ENCODE measurements around the gene ETV6.

The ETV6 gene

DNA sequence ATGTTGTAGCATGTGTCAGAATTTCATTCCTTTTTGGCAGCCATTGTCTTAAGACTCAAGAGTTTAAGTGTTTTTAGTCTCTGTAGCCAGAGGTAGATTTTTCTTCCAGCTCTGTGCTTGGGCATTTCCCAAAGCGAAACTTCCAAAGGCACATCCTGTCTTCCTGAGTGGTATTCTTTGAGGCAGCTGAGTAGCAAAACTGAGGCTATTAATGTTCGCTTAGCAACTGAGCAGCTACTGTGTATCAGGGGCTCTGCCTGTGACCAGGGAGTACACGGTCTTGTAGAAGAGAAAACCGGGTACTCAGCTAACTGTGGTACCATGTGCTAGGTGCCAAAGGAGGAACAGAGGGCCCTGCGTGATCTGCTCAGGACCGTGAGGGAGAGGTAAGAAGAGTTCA, 52.0 kb downstream of the ETV6 start:
- TF ChIP-seq CTCF (IDR thresholded peaks at IDR 0.05; ENCODE audit: low read depth, low read length): no peak
- DNase-seq (ENCODE audit: low read depth, low spot score): no peak
- H3K4me3 ChIP-seq (ENCODE audit: low read depth, low read length): no peak overlapping the region
- in situ Hi-C loops (cut with HindIII; ENCODE audit: low sequenced_read_pairs): no loop called here

DNA sequence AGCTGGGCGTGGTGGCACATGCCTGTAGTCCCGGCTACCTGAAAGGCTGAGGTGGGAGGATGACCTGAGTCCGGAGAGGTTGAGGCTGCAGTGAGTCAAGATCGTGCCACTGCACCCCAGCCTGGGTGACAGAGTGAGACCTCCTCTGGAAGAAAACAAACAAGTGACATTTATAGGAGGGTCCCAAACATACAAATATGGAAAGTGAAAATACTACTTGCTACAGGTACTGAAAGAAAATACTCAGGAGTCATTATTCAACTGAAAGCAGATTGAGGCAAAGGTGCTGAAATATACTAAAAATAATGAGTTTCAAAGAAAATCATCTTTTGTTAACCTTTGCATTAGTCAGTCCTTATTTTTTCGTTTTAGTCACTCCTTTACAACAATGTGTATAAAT, 53.5 kb downstream of the ETV6 start:
- no peak overlapping the region for H3K4me3 ChIP-seq (ENCODE audit: low read depth, low read length)
- in situ Hi-C loops (cut with HindIII; ENCODE audit: low sequenced_read_pairs): no loop called here
- DNase-seq (ENCODE audit: low read depth, low spot score): no peak
- no peak for TF ChIP-seq CTCF (IDR thresholded peaks at IDR 0.05; ENCODE audit: low read depth, low read length)

DNA sequence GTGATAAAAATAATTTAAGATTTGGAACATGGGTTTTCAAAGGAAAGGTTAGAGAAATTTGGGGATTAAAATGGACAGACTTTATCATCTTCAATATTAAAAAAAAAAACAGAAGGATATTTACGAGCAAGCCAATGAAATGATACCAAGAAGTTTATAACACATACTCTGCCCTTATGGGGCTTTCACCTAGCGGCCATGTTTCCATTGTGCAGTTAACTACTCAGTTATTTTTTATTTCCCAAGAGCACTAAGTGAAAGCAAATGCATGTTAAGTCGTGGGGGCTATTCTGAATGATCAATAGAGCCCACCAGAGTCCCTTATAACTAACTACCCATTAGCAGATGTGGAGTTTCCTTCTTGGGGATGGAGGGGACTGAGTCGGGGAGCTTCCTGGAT, 53.9 kb downstream of the ETV6 start:
- no peak for TF ChIP-seq CTCF (IDR thresholded peaks at IDR 0.05; ENCODE audit: low read depth, low read length)
- H3K4me3 ChIP-seq (ENCODE audit: low read depth, low read length): no peak overlapping the region
- in situ Hi-C loops (cut with HindIII; ENCODE audit: low sequenced_read_pairs): no loop called here
- no peak for DNase-seq (ENCODE audit: low read depth, low spot score)

GRCh38 chr12:11704089-11704488, 54.6 kb downstream of the ETV6 start:
- H3K4me3 ChIP-seq (ENCODE audit: low read depth, low read length): no peak overlapping the region
- no peak for TF ChIP-seq CTCF (IDR thresholded peaks at IDR 0.05; ENCODE audit: low read depth, low read length)
- in situ Hi-C loops (cut with HindIII; ENCODE audit: low sequenced_read_pairs): no loop called here
- no peak for DNase-seq (ENCODE audit: low read depth, low spot score)

DNA sequence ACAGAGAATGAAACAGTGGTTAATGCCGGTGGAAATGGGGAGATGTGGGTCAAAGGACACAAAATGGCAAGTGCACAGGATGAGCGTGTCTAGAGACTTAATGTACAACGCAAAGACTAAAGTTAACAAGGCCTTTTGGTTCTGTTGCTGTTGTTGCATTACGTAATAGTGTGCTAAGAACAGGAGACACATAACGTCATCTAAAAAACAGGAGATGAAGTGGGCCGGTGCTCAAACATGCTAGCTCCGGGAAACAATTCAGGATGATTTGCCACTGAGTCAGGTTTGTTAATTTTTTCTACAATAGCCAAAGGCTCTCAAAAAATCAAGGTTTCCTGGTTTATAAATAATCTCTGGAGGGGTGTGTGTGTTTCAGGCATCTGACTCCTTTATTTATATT, 55.5 kb downstream of the ETV6 start:
- in situ Hi-C loops (cut with HindIII; ENCODE audit: low sequenced_read_pairs): no loop called here
- no peak overlapping the region for H3K4me3 ChIP-seq (ENCODE audit: low read depth, low read length)
- peak; percentile 91 for DNase-seq (ENCODE audit: low read depth, low spot score)
- TF ChIP-seq CTCF (IDR thresholded peaks at IDR 0.05; ENCODE audit: low read depth, low read length): no peak

GRCh38 chr12:11706509-11707379, 57.3 kb downstream of the ETV6 start:
- H3K4me3 ChIP-seq (ENCODE audit: low read depth, low read length): no peak overlapping the region
- DNase-seq (ENCODE audit: low read depth, low spot score): no peak
- in situ Hi-C loops (cut with HindIII; ENCODE audit: low sequenced_read_pairs): no loop called here
- no peak for TF ChIP-seq CTCF (IDR thresholded peaks at IDR 0.05; ENCODE audit: low read depth, low read length)
